Mononuclear cell (primary cell): ENCODE measurements around the gene DZANK1. TPM values are rescaled to one million over a fixed set of nuclear protein-coding genes. Genes with fewer than 3 reads are reported as not detected.
"Not testable (repeated sequence)": the region's sequence is repeated elsewhere in the genome, so short reads cannot be mapped to it uniquely, and the experiment has no call there.

Experiments used
- H3K27me3 ChIP-seq: 2 replicates; pipeline ENCODE4 v1.6.0; 2011; ENCODE audit warnings: low read length, control low read depth; ENCODE audit not compliant: insufficient read depth
- H3K4me1 ChIP-seq: 2 replicates; pipeline ENCODE4 v1.5.1; 2011; ENCODE audit warnings: mild to moderate bottlenecking, low read length, control low read depth; ENCODE audit not compliant: insufficient read depth
- H3K4me3 ChIP-seq: 2 replicates; pipeline ENCODE4 v1.5.1; 2011; ENCODE audit warnings: mild to moderate bottlenecking, low read length, moderate library complexity
- H3K9me3 ChIP-seq: 2 replicates; pipeline ENCODE4 v1.5.1; 2011; ENCODE audit warnings: low read depth, mild to moderate bottlenecking, control low read depth, low read length
- total RNA-seq: library from RNA; depleted of rRNA; stranded (reverse); fragments of >200 nt; gene quantifications from one replicate; pipeline ENCODE4 v1.2.3, GENCODE V29; 2012

The DZANK1 gene
- total RNA-seq, 1 donor, result 0.84 TPM

DNA sequence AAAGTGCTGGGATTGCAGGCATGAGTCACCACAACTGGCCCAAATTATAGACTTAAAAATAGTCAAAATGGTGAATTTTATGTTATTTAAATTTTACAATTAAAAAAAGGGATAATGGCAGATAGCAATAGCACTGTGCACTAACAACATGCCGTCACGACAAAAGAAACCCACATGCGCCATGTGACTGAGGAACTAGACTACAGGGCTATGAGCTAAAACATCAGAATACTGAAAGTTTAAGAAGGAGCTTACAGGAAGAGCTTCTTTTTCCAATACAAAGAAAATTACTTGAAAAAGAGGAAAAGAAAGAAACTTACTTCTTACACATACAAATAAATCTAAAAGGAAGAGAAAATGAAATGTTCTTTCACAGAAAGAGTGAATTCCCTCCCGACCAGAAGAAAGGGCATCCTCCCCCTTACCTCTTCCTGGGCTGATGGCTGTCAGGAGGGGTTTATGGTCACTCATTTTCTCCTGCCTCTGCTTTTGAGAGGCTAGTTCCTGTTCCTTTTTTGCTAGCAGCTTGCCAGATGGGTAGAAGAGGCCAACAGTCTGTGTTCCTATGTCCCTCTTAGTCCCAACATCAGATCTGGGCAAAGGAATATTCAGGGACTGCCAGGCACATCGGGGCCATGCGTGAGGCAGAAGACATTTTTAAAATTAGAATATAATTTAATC, 54.5 kb downstream of the DZANK1 start:
- H3K4me1 ChIP-seq, result peaks cover 17% of the 10 kb centered on the region
- no peaks in the 10 kb centered on the region for H3K27me3 ChIP-seq
- no peaks in the 10 kb centered on the region for H3K9me3 ChIP-seq
- H3K4me3 ChIP-seq, result no peak overlapping the region

DNA sequence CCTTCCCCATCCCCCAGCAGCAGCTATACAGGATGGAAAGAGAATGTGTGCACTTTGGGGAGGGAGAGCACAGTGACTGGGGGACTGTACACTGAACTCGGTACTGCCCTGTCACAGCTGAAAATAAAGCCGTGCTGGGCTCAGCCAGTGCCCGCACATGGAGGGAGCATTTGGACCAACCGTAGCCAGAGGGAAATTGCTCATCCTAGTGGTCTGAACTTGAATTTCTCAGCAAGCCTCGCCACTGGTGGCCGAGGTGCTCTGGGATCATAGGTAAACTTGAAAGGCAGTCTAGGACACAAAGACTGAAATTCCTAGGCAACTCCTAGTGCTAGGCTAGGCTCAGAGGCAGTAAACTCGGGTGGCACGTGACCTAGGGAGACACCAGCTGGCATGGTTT, 61.0 kb downstream of the DZANK1 start:
- Histone ChIP-seq H3K9me3 (no peaks in the 10 kb centered on the region), H3K27me3 (no peaks in the 10 kb centered on the region), H3K4me3 (no peak overlapping the region), H3K4me1 (no peaks in the 10 kb centered on the region)

DNA sequence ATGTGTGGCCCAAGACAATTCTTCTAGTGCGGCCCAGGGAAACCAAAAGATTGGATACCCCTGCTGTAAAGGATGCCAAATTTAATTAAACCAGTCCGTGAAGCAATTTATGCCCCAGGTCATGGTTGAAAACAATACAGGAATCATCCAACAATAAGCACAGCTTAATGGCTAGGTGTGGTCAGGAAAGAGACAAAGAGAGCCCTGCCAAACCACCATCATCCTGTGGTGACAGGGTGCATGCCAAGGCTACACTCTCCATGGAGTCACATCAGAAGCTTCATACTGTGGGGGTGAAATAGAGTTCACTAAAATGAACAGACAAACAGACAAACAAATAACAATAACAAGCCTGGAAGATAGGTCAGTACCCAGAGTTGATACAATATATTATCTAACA, 62.7 kb downstream of the DZANK1 start:
- H3K27me3 ChIP-seq, result no peaks in the 10 kb centered on the region
- H3K4me3 ChIP-seq, result no peak overlapping the region
- H3K9me3 ChIP-seq, result no peaks in the 10 kb centered on the region
- H3K4me1 ChIP-seq, result no peaks in the 10 kb centered on the region

DNA sequence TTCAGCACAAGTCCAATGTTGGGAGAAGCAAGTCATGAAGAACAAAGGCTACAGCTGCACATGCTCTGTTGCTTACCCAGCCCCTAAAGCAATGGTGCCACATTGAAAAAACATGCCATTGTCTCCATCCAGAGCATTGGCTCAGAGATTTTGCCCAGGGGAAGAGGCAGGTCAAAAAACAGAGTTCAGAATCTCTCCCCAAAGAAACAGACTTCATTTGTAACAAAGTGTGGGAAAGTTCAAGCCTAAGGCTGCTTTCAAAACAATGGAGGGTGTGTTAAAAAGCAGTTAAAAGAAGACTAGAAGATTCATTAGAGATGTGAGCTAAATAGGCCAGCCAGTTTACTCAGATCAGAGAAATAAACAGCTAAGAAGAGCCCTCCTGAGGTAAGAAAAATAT, 63.6 kb downstream of the DZANK1 start:
- no peak overlapping the region for H3K4me3 ChIP-seq
- H3K4me1 ChIP-seq, result no peaks in the 10 kb centered on the region
- H3K9me3 ChIP-seq, result no peaks in the 10 kb centered on the region

DNA sequence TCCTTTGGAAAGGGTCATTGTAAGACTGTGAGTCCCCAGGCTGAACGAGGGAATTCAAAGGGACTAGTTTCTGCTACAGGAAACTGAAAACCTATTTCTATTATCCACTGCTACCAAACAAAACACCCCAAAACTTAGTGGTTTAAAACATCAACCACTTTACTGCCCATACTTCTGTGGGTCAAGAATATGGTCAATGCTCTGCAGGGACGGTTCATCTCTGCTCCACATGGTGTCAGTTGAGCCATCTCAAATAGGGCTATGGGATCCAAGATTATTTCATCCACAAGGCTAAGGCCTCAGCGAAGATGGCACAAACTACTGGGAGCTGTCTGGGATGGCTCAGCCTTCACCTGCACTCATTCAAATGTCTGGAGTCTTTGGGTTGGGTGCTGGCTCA, 65.5 kb downstream of the DZANK1 start:
- no peaks in the 10 kb centered on the region for H3K9me3 ChIP-seq
- H3K4me3 ChIP-seq, result no peak overlapping the region
- H3K4me1 ChIP-seq, result peaks cover 10% of the 10 kb centered on the region
- no peaks in the 10 kb centered on the region for H3K27me3 ChIP-seq

More for the DNA sequence above, 63.6 kb downstream of the DZANK1 start:
- H3K27me3 ChIP-seq, result no peaks in the 10 kb centered on the region

DNA sequence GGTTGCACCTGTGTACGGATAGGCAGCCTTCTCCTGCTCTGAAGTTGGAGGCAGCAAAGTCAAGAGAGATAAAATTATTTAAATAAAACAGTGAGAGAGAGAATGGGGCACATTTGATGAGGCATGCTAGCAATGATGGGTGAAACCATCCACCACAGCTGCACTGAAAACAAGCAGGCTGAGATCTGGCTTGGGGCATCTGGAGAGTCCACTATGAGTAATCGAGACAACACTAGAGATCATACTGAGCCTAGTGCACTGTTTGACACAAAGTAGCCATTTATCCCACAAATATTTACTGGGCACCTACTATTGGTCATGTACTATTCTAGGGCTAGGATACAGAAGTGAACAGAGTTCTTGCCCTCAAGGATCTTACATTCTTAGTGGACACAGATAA, 66.4 kb downstream of the DZANK1 start:
- Histone ChIP-seq H3K4me3 (no peak overlapping the region), H3K27me3 (no peaks in the 10 kb centered on the region), H3K4me1 (peaks cover 16% of the 10 kb centered on the region), H3K9me3 (no peaks in the 10 kb centered on the region)

DNA sequence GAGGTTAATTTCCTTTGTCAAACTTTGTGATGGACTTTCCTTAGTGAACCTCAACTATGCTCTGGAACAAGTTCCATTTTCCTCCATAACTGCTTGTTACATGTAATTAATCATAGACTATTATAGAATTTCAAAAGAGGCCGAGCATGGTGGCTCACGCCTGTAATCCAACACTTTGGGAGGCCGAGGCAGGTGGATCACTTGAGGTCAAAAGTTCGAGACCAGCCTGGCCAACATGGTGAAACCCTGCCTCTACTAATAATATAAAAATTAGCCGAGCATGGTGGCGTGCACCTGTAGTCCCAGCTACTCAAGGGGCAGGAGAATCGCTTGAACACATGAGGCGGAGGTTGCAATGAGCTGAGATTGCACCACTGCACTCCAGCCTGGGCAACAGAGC, 68.1 kb downstream of the DZANK1 start:
- not testable (repeated sequence) for H3K9me3 ChIP-seq, H3K4me3 ChIP-seq, H3K27me3 ChIP-seq
- peaks cover 20% of the 10 kb centered on the region for H3K4me1 ChIP-seq

DNA sequence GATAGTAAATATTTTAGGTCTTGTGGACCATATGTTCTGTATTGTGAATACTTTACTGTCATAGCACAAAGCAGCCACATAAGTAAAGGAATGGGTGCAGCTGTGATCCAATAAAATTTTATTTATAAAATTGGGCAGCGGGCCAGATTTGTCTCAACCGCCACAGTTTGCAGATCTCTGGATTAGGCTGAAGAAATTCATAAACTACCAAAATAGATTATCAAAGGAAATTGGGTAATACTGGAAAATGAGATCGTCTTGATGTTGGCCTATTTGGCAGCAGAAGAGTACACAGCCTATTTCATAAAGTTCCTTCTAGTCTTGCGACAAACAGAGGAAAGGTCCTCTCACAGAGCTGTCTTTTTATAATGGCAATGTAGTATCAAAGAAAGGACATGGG, 69.8 kb downstream of the DZANK1 start:
- H3K4me1 ChIP-seq, result peaks cover 20% of the 10 kb centered on the region
- H3K4me3 ChIP-seq, result no peak overlapping the region
- H3K9me3 ChIP-seq, result no peaks in the 10 kb centered on the region
- no peaks in the 10 kb centered on the region for H3K27me3 ChIP-seq

DNA sequence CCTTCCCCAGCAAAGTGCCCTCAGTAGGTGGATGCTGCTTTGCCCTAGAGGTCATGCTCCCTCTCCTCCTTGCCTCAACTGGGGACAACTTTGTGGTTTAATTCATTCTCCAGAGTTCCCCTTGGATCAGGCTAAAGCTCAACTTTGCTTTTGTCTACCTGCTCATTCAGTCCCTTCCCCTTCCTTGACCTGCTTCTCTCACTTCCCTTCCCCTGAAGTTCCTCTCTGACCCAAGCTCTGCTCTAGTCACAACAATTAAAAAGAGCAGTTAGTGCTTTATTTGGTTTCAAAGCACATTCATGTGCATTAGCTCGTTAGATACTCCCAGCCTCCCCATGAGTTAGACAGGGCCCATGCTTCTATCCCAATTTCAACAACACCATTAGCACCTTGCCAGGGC, 71.3 kb downstream of the DZANK1 start:
- Histone ChIP-seq H3K9me3 (no peaks in the 10 kb centered on the region), H3K4me1 (peaks cover 20% of the 10 kb centered on the region), H3K4me3 (no peak overlapping the region), H3K27me3 (no peaks in the 10 kb centered on the region)

DNA sequence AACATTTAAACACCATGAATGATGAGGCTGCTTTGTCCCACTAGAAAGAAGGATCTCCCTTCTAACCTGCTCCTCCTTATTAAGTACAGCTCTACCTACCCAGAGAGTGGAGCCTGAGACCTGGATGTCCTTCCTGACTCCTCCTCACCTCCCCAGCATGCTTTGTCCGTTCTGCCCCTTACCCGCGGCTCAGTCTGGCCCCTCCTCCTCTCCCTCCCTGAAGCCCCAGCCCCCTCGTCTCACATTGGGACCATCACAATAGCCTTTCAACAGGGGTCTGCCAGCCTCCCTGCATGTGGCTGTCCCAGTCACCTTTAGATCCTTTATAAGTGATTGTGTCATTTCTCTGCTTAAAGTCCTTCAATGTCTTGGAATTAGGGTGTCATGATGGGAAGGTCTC, 72.5 kb downstream of the DZANK1 start:
- no peak overlapping the region for H3K4me3 ChIP-seq
- H3K4me1 ChIP-seq, result peaks cover 20% of the 10 kb centered on the region
- H3K27me3 ChIP-seq, result no peaks in the 10 kb centered on the region
- H3K9me3 ChIP-seq, result no peaks in the 10 kb centered on the region

DNA sequence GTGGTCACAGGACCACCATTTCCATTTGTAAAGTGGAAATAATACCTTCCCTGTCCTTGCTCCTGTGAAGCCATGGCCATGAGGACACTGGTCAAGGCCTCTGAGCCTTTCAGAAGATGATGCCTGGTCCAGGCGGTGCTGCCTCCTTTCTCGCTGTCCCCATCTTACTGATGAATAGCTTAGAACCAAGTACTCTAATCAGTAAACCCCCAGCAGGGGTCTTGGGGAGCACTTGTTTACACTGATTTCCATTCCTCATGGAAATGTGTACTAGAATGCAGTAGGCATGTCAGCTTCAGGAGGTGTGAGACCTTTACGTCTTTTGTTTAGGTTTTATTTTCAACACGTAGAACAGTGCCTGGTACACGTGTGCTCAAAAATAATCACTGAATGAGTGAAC, 75.1 kb downstream of the DZANK1 start:
- Histone ChIP-seq H3K27me3 (no peaks in the 10 kb centered on the region), H3K4me1 (peaks cover 9% of the 10 kb centered on the region), H3K4me3 (no peak overlapping the region), H3K9me3 (no peaks in the 10 kb centered on the region)

DNA sequence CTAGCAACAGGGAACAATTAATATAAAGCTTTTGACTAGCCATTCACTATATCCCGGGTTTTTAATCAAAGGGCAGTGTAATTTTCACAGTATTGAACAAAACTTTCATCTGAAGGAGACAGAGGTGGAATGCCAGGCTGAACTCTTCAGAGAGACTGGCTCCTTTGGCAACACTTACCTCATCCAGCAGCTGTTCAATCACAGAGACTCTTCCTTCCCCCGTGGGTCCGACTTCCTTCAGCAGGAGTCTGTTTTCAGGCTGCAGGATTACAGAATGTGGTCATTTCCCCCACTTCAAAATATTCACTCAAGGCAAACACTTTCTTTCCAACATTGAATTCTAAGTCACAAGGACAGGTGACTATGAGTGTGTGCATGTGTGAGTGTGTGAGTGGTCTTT, 76.6 kb downstream of the DZANK1 start:
- Histone ChIP-seq H3K9me3 (no peaks in the 10 kb centered on the region), H3K27me3 (no peaks in the 10 kb centered on the region), H3K4me1 (peaks cover 1% of the 10 kb centered on the region), H3K4me3 (no peak overlapping the region)

DNA sequence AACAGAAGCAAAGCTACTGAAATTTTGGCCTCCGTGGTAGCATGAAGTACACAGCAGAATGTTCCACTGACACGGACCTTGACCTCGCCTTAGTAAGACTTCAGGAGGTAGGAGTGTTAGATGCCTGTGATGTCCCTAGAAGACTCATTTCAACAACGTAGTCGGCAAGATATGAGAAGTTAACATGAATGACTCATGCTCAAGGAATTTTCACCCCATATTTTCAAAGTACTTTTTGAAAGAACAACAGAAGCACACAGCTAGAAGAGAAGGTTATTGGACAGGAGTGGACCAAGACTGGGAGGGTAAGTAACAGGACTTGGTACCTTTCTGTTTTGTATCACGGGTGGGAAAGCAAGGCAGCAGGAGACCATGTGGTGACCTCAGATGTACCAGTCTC, 78.0 kb downstream of the DZANK1 start:
- no peaks in the 10 kb centered on the region for H3K9me3 ChIP-seq
- H3K27me3 ChIP-seq, result no peaks in the 10 kb centered on the region
- no peak overlapping the region for H3K4me3 ChIP-seq

DNA sequence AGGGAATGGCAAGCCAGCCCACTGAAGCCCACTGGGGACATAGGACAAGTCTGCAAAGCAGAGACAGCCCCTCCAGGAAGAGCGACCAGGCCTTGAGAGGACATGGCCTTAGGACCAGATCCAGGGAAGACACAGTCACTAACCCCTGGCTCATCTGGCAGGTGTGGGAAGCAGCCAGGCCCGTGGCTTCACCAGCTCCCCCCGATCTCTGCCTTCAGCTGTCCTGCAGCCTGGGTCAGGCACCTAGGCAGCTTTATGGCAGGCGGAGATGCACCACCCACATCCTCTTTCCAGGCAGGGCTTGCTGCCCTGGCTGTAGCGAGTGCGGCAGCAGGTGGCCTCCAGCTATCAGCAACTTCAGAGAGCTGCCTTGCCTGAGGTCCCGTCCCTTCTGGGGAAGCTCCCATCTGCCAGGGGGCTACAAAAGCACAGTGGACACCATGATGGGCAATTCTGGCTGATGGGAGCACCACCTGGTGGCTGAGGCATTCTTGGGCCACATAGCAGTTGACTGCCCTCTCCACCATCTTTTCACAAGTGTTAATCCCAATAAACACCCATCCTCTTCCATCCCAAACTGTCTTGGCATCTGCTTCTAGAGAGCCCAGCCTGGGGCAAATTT, 85.8 kb downstream of the DZANK1 start:
- Histone ChIP-seq H3K4me1 (no peaks in the 10 kb centered on the region), H3K27me3 (no peaks in the 10 kb centered on the region), H3K9me3 (no peaks in the 10 kb centered on the region), H3K4me3 (no peak overlapping the region)

More for the DNA sequence above, 78.0 kb downstream of the DZANK1 start:
- no peaks in the 10 kb centered on the region for H3K4me1 ChIP-seq

DNA sequence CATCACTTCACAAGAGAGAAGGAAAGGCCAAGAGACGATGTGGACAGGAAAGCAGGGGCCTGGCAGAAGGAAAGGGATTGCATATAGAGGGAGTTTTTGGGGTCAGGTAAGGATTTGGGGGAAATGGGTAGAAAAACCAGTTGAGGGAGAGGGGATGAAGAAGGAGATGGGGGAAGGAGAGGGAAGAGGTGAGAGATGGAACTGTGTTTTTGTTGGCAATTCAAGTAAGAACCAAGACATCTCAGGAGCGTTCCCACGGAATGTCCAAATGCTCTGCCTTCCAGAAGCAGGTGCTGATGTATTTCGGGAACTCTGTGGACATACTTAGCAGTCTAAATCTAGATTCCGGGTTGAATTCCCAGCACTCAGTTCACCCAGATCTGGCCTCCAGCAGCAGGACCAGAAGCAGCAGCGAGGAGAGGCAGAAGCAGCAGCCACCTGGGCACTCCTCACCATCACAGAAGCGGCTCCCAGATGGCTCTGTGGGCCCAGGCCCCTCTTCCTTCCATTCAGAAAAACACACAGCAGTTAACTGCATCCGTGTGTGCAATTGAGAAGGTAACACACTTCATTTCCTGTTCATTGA, 88.8 kb downstream of the DZANK1 start:
- H3K4me3 ChIP-seq, result no peak overlapping the region
- no peaks in the 10 kb centered on the region for H3K4me1 ChIP-seq
- H3K9me3 ChIP-seq, result no peaks in the 10 kb centered on the region
- no peaks in the 10 kb centered on the region for H3K27me3 ChIP-seq

DNA sequence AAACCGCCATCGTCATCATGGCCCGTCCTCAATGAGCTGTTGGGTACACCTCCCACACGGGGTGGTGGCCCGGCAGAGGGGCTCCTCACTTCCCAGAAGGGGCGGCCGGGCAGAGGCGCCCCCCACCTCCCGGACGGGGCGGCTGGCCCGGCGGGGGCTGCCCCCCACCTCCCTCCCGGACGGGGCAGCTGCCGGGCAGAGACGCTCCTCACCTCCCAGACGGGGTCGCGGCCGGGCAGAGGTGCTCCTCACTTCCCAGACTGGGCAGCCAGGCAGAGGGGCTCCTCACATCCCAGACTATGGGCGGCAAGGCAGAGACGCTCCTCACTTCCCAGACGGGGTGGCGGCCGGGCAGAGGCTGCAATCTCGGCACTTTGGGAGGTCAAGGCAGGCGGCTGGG, 91.3 kb downstream of the DZANK1 start:
- not testable (repeated sequence) for H3K4me1 ChIP-seq, H3K9me3 ChIP-seq, H3K27me3 ChIP-seq, H3K4me3 ChIP-seq
